K562 (cell line): ENCODE results near the gene FAF2. TPM values are rescaled to one million over a fixed set of nuclear protein-coding genes. Genes with fewer than 3 reads are reported as not detected.

Source experiments
- ATAC-seq: fragments of 200-7000 bp; cut with Tn5 transposase; 3 replicates; pipeline ENCODE4 v1.9.1; 2020; ENCODE audit warnings: moderate library complexity
- BruUV-seq: library from RNA; stranded (reverse); fragments of 400-500 nt; replicated peaks from 2 replicates; lab custom pipeline; 2021; lab: Mats Ljungman, UMichigan
- CTCF ChIA-PET: fragments of 300-600 bp; formaldehyde crosslinking; extraction: SDS; loops from one replicate; lab custom pipeline; 2021; ENCODE audit warnings: low intra/inter-chr PET ratio; lab: Yijun Ruan, JAX
- POLR2A ChIA-PET: fragments of 300-600, 350-650 bp; sonication (Branson Sonifier 250); formaldehyde crosslinking; extraction: SDS; loops from one replicate; lab custom pipeline; 2021; ENCODE audit warnings: antibody characterized with exemption, inconsistent platforms; lab: Yijun Ruan, JAX
- DNase-seq, 4 experiments: peaks; one replicate each; pipeline versions ENCODE4 v3.0.0 to v3.0.0-alpha.2; 2011 to 2018; ENCODE audit warnings: low spot score in 3 of 4, mixed read lengths in 3 of 4; ENCODE audit errors: extremely low read depth in 1 of 4
- FAIRE-seq: peaks from 2 replicates; lab custom pipeline; 2011; peaks lifted over from hg19 to GRCh38; lab: Jason Lieb, UNC
- H2AFZ ChIP-seq: 2 replicates; pipeline ENCODE4 v1.6.0; 2011; ENCODE audit warnings: low read depth, low read length, control low read depth, inconsistent platforms
- H3K27ac ChIP-seq: fragments of 200-600 bp; 3 replicates; pipeline ENCODE4 v1.8.0; 2011; ENCODE audit warnings: low read depth, mild to moderate bottlenecking, control low read depth, inconsistent platforms, low read length, moderate library complexity, mixed read lengths; ENCODE audit errors: extremely low read depth
- H3K27me3 ChIP-seq, 2 experiments: fragments of 300-600 bp in 1 of 2; 2 replicates in 1 of 2; 3 replicates in 1 of 2; pipeline versions ENCODE4 v1.6.0 to v1.8.0; 2011; ENCODE audit warnings: inconsistent platforms in 2 of 2, low read length in 2 of 2, mild to moderate bottlenecking in 1 of 2, mixed read lengths in 1 of 2, moderate library complexity in 1 of 2; ENCODE audit not compliant: control insufficient read depth in 2 of 2, insufficient read depth in 2 of 2
- H3K36me3 ChIP-seq: fragments of 300-600 bp; 3 replicates; pipeline ENCODE4 v1.8.0; 2011; ENCODE audit warnings: mild to moderate bottlenecking, low read length, inconsistent platforms; ENCODE audit not compliant: control insufficient read depth, insufficient read depth
- H3K4me1 ChIP-seq, 2 experiments: fragments of 200-600 bp in 1 of 2; replicated peaks in 1 of 2; 2 replicates in 1 of 2; 3 replicates in 1 of 2; pipeline versions ENCODE4 v1.5.1 to v1.8.0; 2011; ENCODE audit warnings: inconsistent platforms in 2 of 2, low read length in 2 of 2, mild to moderate bottlenecking in 1 of 2, mixed read lengths in 1 of 2, moderate library complexity in 1 of 2; ENCODE audit not compliant: control insufficient read depth in 2 of 2, insufficient read depth in 2 of 2
- H3K4me2 ChIP-seq: 2 replicates; pipeline ENCODE4 v1.6.1; 2011; ENCODE audit warnings: low read length, control low read depth, inconsistent platforms, mixed read lengths; ENCODE audit not compliant: insufficient read depth
- H3K4me3 ChIP-seq: fragments of 200-600 bp; sonication (generic), shearing (Covaris generic); 2 replicates; pipeline ENCODE4 v1.5.1; 2016; ENCODE audit warnings: control low read depth, inconsistent platforms
- H3K79me2 ChIP-seq: fragments of 200-600 bp; 3 replicates; pipeline ENCODE4 v1.8.0; 2011; ENCODE audit warnings: low read length, inconsistent platforms; ENCODE audit not compliant: control insufficient read depth, insufficient read depth
- H3K9ac ChIP-seq, 2 experiments: 2 replicates each; pipeline versions ENCODE4 v1.6.0 to v1.6.1; 2011; ENCODE audit warnings: low read depth in 2 of 2, low read length in 2 of 2, control low read depth in 1 of 2, inconsistent platforms in 1 of 2, mild to moderate bottlenecking in 1 of 2, mixed read lengths in 1 of 2; ENCODE audit not compliant: insufficient read depth in 1 of 2
- H3K9me1 ChIP-seq: one replicate; pipeline ENCODE4 v1.6.0; 2011; ENCODE audit warnings: inconsistent platforms, mild to moderate bottlenecking, low read length, moderate library complexity; ENCODE audit not compliant: control insufficient read depth, insufficient read depth
- H3K9me3 ChIP-seq: replicated peaks from 2 replicates; pipeline ENCODE4 v1.5.1; 2011; ENCODE audit warnings: low read depth, low read length, inconsistent platforms; ENCODE audit not compliant: control insufficient read depth, insufficient read depth
- H4K20me1 ChIP-seq: replicated peaks from 2 replicates; pipeline ENCODE4 v1.6.1; 2011; ENCODE audit warnings: low read length, inconsistent platforms, mixed read lengths; ENCODE audit not compliant: control insufficient read depth, insufficient read depth
- BMI1 ChIP-seq: fragments of 150-350 bp; IDR thresholded peaks from 2 replicates; pipeline ENCODE4 v1.6.1; 2014; ENCODE audit warnings: low read length
- FOXK2 ChIP-seq, 2 experiments: fragments of 450-650 bp; IDR thresholded peaks in 1 of 2; conservative IDR thresholded peaks in 1 of 2; 2 replicates each; pipeline ENCODE4 v1.6.1; 2016; ENCODE audit warnings: low read depth in 2 of 2, mild to moderate bottlenecking in 1 of 2
- POLR2B ChIP-seq: fragments of 450-650 bp; IDR thresholded peaks from 2 replicates; pipeline ENCODE4 v1.6.1; 2018; ENCODE audit warnings: low read depth; ENCODE audit not compliant: partially characterized antibody
- SMAD2 ChIP-seq: fragments of 150-350 bp; IDR thresholded peaks from 2 replicates; pipeline ENCODE4 v1.6.1; 2014; ENCODE audit warnings: low read depth, mild to moderate bottlenecking, low read length
- TBP ChIP-seq: optimal IDR thresholded peaks from 2 replicates; pipeline ENCODE3; 2011; ENCODE audit warnings: low read depth, low read length, improper control_type of control experiment
- ZKSCAN3 ChIP-seq: fragments of 250-450 bp; sonication (Bioruptor Pico); IDR thresholded peaks from 2 replicates; pipeline ENCODE4 v1.4.0; 2020
- ZNF695 ChIP-seq: fragments of 450-650 bp; formaldehyde crosslinking; IDR thresholded peaks from 2 replicates; pipeline ENCODE4 v1.4.0; 2020; ENCODE audit warnings: mild to moderate bottlenecking, moderate library complexity
- WGBS: fragments of 100-300 bp; shearing (Covaris generic); methylation state at CpG from one replicate; pipeline ENCODE4 v1.1.6; 2016; ENCODE audit warnings: low coverage, mixed read lengths; ENCODE audit not compliant: insufficient coverage; ENCODE audit errors: missing lambda C conversion rate; 5-methylcytosine and 5-hydroxymethylcytosine counted together
- in situ Hi-C: fragments of 300-500 bp; cut with MboI; formaldehyde crosslinking; loops from 4 replicates; pipeline ENCODE4 v1.15.0; 2018; ENCODE audit warnings: inconsistent platforms, mixed read lengths
- intact Hi-C: fragments of 100-400 bp; cut with micrococcal nuclease; formaldehyde crosslinking; loops from 2 replicates; pipeline ENCODE4 v1.14.2; 2022
- polyA plus RNA-seq, 8 experiments: library from polyadenylated mRNA; depleted of rRNA in 4 of 8; stranded (reverse) in 5 of 8; unstranded in 3 of 8; fragments of >200 nt; fragmentation: Nextera tagmentation in 2 of 8; fragmentation: Illumina TruSeq in 1 of 8; extraction: Ambion mirVana in 2 of 8; extraction: Trizol in 1 of 8; gene quantifications; 2 replicates each; pipeline versions ENCODE4 v1.2.1 to v1.2.3, GENCODE V29; 2011 to 2014; ENCODE audit warnings: inconsistent platforms in 1 of 8, missing spikeins in 1 of 8
- total RNA-seq, 7 experiments: library from RNA; depleted of rRNA in 6 of 7; stranded (reverse); fragments of >200 nt in 6 of 7; fragmentation: Illumina TruSeq in 2 of 7; extraction: Trizol in 2 of 7; gene quantifications; 2 replicates each; pipeline versions ENCODE4 v1.2.1 to v1.2.3, GENCODE V29; 2011 to 2021; ENCODE audit warnings: low replicate concordance in 1 of 7
- TF ChIP-seq, protein P1 (sequence below): sonication (generic); formaldehyde crosslinking; IDR thresholded peaks from 2 replicates; pipeline ENCODE4 v1.8.1; 2023; ENCODE audit warnings: mild to moderate bottlenecking, missing genetic modification reagents
- TF ChIP-seq, protein P2 (sequence below): fragments of 250-450 bp; sonication (Bioruptor Pico); IDR thresholded peaks from 2 replicates; pipeline ENCODE4 v1.8.0; 2021; ENCODE audit warnings: moderate library complexity, mild to moderate bottlenecking, inconsistent platforms
- TF ChIP-seq, protein P3 (sequence below), 2 experiments: fragments of 450-650 bp; formaldehyde crosslinking in 1 of 2; IDR thresholded peaks; 2 replicates each; pipeline versions ENCODE4 v1.4.0 to v1.6.1; 2014 to 2020; ENCODE audit warnings: mild to moderate bottlenecking in 2 of 2, borderline replicate concordance in 1 of 2, low read depth in 1 of 2

FAF2 gene
- total and polyA plus RNA-seq, 9 of the 15 experiments (the other 6 are each of a cell fraction or from before 2014, with no cell fraction given): 25.0 to 44.6 (median 36.1) TPM

DNA sequence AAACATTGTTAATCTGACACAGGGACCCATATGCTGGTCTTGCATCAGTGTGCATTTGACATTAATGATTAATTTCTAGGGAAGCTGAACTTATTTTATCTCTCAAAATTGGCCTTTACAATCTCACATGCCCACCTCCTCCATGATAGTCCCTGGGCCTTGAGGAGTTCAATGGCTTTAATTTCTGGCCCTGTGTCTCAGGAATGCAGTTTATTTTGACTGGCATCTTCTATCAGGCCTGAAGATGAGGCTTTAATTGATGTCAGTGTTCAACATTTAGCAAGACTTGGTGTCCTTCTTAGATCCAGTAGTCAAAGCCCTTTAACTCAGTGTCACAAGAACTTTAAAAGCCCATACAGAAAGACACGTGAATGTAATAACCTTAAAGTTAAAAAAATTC is 21.3 kb upstream of the FAF2 start:
- Histone ChIP-seq H3K79me2 (no peaks in the 10 kb centered on the region), H4K20me1 (no peaks in the 10 kb centered on the region), H3K4me3 (no peak overlapping the region), H2AFZ (no peak overlapping the region), H3K9me3 (0 out of 2 replicates have a peak, but pooled peaks cover 2% of the 10 kb centered on the region), H3K9me1 (no peaks in the 10 kb centered on the region), H3K36me3 (no peaks in the 10 kb centered on the region), H3K4me1 (no peaks in the 10 kb centered on the region; a peak in 2 of 5 replicates), H3K27me3 (no peaks in the 10 kb centered on the region), H3K9ac (no peak overlapping the region), H3K27ac (no peak overlapping the region), H3K4me2 (no peak overlapping the region)
- BruUV-seq: no TSS peak
- ATAC-seq (no peak), DNase-seq (no peak), FAIRE-seq (no peak)
- 21% methylated on average over 1 of the region's 1 CpG for WGBS
- ChIA-PET CTCF (interaction anchor here (0.5 kb wide), 1 partner anchor 556 kb away, joined by 3 read pairs; the partner anchor contains the start of gene CPLX2), POLR2A (interaction anchor here (0.8 kb wide), 1 partner anchor 11 kb away, joined by 4 read pairs; the partner anchor contains the start of gene CLTB)
- intact Hi-C loops (no loop called here), in situ Hi-C loops (no loop called here)
- TF ChIP-seq ZKSCAN3 (CRISPR knock-in tag): no peak
- no peak for TF ChIP-seq TBP
- no peak for TF ChIP-seq BMI1
- TF ChIP-seq, protein P1, sequence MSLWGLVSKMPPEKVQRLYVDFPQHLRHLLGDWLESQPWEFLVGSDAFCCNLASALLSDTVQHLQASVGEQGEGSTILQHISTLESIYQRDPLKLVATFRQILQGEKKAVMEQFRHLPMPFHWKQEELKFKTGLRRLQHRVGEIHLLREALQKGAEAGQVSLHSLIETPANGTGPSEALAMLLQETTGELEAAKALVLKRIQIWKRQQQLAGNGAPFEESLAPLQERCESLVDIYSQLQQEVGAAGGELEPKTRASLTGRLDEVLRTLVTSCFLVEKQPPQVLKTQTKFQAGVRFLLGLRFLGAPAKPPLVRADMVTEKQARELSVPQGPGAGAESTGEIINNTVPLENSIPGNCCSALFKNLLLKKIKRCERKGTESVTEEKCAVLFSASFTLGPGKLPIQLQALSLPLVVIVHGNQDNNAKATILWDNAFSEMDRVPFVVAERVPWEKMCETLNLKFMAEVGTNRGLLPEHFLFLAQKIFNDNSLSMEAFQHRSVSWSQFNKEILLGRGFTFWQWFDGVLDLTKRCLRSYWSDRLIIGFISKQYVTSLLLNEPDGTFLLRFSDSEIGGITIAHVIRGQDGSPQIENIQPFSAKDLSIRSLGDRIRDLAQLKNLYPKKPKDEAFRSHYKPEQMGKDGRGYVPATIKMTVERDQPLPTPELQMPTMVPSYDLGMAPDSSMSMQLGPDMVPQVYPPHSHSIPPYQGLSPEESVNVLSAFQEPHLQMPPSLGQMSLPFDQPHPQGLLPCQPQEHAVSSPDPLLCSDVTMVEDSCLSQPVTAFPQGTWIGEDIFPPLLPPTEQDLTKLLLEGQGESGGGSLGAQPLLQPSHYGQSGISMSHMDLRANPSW (CRISPR knock-in tag): no peak
- TF ChIP-seq, protein P2, sequence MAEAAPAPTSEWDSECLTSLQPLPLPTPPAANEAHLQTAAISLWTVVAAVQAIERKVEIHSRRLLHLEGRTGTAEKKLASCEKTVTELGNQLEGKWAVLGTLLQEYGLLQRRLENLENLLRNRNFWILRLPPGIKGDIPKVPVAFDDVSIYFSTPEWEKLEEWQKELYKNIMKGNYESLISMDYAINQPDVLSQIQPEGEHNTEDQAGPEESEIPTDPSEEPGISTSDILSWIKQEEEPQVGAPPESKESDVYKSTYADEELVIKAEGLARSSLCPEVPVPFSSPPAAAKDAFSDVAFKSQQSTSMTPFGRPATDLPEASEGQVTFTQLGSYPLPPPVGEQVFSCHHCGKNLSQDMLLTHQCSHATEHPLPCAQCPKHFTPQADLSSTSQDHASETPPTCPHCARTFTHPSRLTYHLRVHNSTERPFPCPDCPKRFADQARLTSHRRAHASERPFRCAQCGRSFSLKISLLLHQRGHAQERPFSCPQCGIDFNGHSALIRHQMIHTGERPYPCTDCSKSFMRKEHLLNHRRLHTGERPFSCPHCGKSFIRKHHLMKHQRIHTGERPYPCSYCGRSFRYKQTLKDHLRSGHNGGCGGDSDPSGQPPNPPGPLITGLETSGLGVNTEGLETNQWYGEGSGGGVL (CRISPR knock-in tag): no peak
- TF ChIP-seq FOXK2 (conservative IDR thresholded peaks at IDR 0.05 in 1 of 2, IDR thresholded peaks at IDR 0.05 in 1 of 2; ENCODE audit: low read depth in 2 of 2): no peak
- TF ChIP-seq ZNF695: no peak
- TF ChIP-seq SMAD2: no peak
- no peak for TF ChIP-seq POLR2B
- TF ChIP-seq, protein P3, sequence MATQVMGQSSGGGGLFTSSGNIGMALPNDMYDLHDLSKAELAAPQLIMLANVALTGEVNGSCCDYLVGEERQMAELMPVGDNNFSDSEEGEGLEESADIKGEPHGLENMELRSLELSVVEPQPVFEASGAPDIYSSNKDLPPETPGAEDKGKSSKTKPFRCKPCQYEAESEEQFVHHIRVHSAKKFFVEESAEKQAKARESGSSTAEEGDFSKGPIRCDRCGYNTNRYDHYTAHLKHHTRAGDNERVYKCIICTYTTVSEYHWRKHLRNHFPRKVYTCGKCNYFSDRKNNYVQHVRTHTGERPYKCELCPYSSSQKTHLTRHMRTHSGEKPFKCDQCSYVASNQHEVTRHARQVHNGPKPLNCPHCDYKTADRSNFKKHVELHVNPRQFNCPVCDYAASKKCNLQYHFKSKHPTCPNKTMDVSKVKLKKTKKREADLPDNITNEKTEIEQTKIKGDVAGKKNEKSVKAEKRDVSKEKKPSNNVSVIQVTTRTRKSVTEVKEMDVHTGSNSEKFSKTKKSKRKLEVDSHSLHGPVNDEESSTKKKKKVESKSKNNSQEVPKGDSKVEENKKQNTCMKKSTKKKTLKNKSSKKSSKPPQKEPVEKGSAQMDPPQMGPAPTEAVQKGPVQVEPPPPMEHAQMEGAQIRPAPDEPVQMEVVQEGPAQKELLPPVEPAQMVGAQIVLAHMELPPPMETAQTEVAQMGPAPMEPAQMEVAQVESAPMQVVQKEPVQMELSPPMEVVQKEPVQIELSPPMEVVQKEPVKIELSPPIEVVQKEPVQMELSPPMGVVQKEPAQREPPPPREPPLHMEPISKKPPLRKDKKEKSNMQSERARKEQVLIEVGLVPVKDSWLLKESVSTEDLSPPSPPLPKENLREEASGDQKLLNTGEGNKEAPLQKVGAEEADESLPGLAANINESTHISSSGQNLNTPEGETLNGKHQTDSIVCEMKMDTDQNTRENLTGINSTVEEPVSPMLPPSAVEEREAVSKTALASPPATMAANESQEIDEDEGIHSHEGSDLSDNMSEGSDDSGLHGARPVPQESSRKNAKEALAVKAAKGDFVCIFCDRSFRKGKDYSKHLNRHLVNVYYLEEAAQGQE (IDR thresholded peaks at IDR 0.05; ENCODE audit: borderline replicate concordance): no peak
- TF ChIP-seq, protein P3 (CRISPR knock-in tag; IDR thresholded peaks at IDR 0.05; ENCODE audit: low read depth): no peak
